Mammary epithelial cell (primary cell): Measurements from ENCODE around the gene SSBP2.

ENCODE experiments used
- EZH2 ChIP-seq: IDR thresholded peaks from 2 replicates; pipeline ENCODE4 v1.6.1; 2012; ENCODE audit warnings: low read length, inconsistent platforms, borderline replicate concordance
- TF ChIP-seq, protein P1 (sequence below), 2 donors: IDR thresholded peaks in 1 of 2; conservative IDR thresholded peaks in 1 of 2; 2 replicates each; pipeline ENCODE4 v1.5.1; 2011 to 2012; ENCODE audit warnings: inconsistent platforms in 2 of 2, low read length in 2 of 2, mild to moderate bottlenecking in 2 of 2, control low read depth in 1 of 2, low read depth in 1 of 2; ENCODE audit not compliant: insufficient read depth in 1 of 2; ENCODE audit errors: extremely low read depth in 1 of 2

GRCh38 chr5:81517462-81517861 lies 233.4 kb downstream of the SSBP2 start:
- TF ChIP-seq, protein P1, sequence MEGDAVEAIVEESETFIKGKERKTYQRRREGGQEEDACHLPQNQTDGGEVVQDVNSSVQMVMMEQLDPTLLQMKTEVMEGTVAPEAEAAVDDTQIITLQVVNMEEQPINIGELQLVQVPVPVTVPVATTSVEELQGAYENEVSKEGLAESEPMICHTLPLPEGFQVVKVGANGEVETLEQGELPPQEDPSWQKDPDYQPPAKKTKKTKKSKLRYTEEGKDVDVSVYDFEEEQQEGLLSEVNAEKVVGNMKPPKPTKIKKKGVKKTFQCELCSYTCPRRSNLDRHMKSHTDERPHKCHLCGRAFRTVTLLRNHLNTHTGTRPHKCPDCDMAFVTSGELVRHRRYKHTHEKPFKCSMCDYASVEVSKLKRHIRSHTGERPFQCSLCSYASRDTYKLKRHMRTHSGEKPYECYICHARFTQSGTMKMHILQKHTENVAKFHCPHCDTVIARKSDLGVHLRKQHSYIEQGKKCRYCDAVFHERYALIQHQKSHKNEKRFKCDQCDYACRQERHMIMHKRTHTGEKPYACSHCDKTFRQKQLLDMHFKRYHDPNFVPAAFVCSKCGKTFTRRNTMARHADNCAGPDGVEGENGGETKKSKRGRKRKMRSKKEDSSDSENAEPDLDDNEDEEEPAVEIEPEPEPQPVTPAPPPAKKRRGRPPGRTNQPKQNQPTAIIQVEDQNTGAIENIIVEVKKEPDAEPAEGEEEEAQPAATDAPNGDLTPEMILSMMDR (conservative IDR thresholded peaks at IDR 0.05 in 1 of 2, IDR thresholded peaks at IDR 0.05 in 1 of 2; ENCODE audit: extremely low read depth in 1 of 2, insufficient read depth in 1 of 2, low read depth in 1 of 2, low read length in 2 of 2): no peak
- TF ChIP-seq EZH2: no peak
